Lung (tissue), 12 donors: ENCODE results near the gene PRKG1. TPM values are rescaled to one million over a fixed set of nuclear protein-coding genes. Genes with fewer than 3 reads are reported as not detected.

Experiments used
- ATAC-seq: fragments of 200-7000 bp; cut with Tn5 transposase; one replicate; pipeline ENCODE4 v1.9.1; 2020; ENCODE audit warnings: moderate number of reproducible peaks; ENCODE audit not compliant: insufficient read depth, low FRiP score
- DNase-seq, 3 donors: peaks; one replicate each; pipeline ENCODE4 v3.0.0-alpha.2; 2013 to 2017
- H3K27ac ChIP-seq, 2 donors: one replicate each; pipeline ENCODE4 v1.5.1; 2013; ENCODE audit warnings: mild to moderate bottlenecking in 2 of 2, moderate library complexity in 2 of 2, control low read depth in 1 of 2, inconsistent platforms in 1 of 2, low read depth in 1 of 2, low read length in 1 of 2
- H3K27me3 ChIP-seq, 3 donors: one replicate each; pipeline ENCODE4 v1.5.1; 2013; ENCODE audit warnings: low read length in 2 of 3; ENCODE audit not compliant: control insufficient read depth in 3 of 3, insufficient read depth in 3 of 3
- H3K36me3 ChIP-seq, 4 donors: one replicate each; pipeline ENCODE4 v1.5.1; 2013; ENCODE audit warnings: low read length in 4 of 4, mild to moderate bottlenecking in 1 of 4, moderate library complexity in 1 of 4; ENCODE audit not compliant: control insufficient read depth in 4 of 4, insufficient read depth in 4 of 4
- H3K4me1 ChIP-seq, 5 donors: one replicate each; pipeline ENCODE4 v1.5.1; 2013; ENCODE audit warnings: low read length in 5 of 5, mild to moderate bottlenecking in 2 of 5, moderate library complexity in 1 of 5; ENCODE audit not compliant: control insufficient read depth in 5 of 5, insufficient read depth in 5 of 5
- H3K4me3 ChIP-seq: one replicate; pipeline ENCODE4 v1.5.1; 2013; ENCODE audit warnings: mild to moderate bottlenecking, control low read depth, moderate library complexity
- H3K9ac ChIP-seq, 2 donors: one replicate each; pipeline ENCODE4 v1.5.1; 2013; ENCODE audit warnings: low read length in 2 of 2, control low read depth in 1 of 2; ENCODE audit not compliant: insufficient read depth in 1 of 2
- H3K9me3 ChIP-seq, 4 donors: one replicate each; pipeline ENCODE4 v1.5.1; 2013; ENCODE audit warnings: low read length in 3 of 4, mild to moderate bottlenecking in 1 of 4, moderate library complexity in 1 of 4; ENCODE audit not compliant: control insufficient read depth in 4 of 4, insufficient read depth in 3 of 4
- WGBS, 2 donors: extraction: QIAGEN DNeasy Blood & Tissue Kit; methylation state at CpG; one replicate each; pipeline ENCODE4 v1.1.7; 2013; 5-methylcytosine and 5-hydroxymethylcytosine counted together
- polyA plus RNA-seq, 2 donors: library from polyadenylated mRNA; stranded (reverse); fragments of 200-250 nt; gene quantifications; one replicate each; pipeline ENCODE4 v1.2.1, GENCODE V29; 2013
- total RNA-seq, 2 donors: library from RNA; depleted of rRNA in 1 of 2; stranded (reverse); fragments of >200 nt in 1 of 2; gene quantifications; one replicate each; pipeline ENCODE4 v1.2.1, GENCODE V29; 2014 to 2021
- TF ChIP-seq, protein P1 (sequence below): IDR thresholded peaks from 2 replicates; pipeline ENCODE4 v1.5.1; 2012; ENCODE audit warnings: mild to moderate bottlenecking; ENCODE audit errors: control extremely low read depth, extremely low read depth
- donor health status: control.
- donor health status: control.
- donor health status: Bipolar disorder and iron deficiency.
- donor health status: healthy.
- donor health status: DM: yes; HTN: yes; CAD: no.

Gene PRKG1
- total and polyA plus RNA-seq, 4 donors, result 2.1 to 50.8 (median 15.1) TPM

DNA sequence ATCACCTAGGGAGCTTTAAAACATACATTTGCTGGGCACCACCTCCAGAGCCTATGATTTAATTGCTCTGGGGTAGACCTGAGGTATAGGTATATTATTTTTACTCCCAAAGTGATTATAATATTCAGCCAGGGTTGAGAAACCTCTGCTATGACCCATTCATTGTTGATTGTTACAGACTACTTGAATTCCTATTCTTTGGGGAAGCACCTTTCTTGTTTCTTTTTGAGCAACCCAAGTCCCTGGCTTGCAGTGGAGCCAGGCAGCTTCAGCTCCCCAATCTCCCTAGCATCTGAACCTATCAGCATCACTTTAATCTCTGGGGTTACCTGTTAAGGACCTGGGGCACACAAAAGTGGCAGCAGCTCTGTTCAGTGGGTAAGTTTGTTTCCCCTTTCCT, 8.6 kb downstream of the PRKG1 start:
- H3K27ac ChIP-seq, result no peak overlapping the region
- H3K9me3 ChIP-seq, result no peaks in the 10 kb centered on the region
- no peaks in the 10 kb centered on the region for H3K36me3 ChIP-seq
- ATAC-seq, result no peak
- H3K4me1 ChIP-seq, result peaks cover 0 to 4% (median 0%) of the 10 kb centered on the region in 5 donors
- no peak for DNase-seq
- no peak overlapping the region for H3K4me3 ChIP-seq
- no peak overlapping the region for H3K9ac ChIP-seq
- H3K27me3 ChIP-seq, result no peaks in the 10 kb centered on the region
- TF ChIP-seq, protein P1, sequence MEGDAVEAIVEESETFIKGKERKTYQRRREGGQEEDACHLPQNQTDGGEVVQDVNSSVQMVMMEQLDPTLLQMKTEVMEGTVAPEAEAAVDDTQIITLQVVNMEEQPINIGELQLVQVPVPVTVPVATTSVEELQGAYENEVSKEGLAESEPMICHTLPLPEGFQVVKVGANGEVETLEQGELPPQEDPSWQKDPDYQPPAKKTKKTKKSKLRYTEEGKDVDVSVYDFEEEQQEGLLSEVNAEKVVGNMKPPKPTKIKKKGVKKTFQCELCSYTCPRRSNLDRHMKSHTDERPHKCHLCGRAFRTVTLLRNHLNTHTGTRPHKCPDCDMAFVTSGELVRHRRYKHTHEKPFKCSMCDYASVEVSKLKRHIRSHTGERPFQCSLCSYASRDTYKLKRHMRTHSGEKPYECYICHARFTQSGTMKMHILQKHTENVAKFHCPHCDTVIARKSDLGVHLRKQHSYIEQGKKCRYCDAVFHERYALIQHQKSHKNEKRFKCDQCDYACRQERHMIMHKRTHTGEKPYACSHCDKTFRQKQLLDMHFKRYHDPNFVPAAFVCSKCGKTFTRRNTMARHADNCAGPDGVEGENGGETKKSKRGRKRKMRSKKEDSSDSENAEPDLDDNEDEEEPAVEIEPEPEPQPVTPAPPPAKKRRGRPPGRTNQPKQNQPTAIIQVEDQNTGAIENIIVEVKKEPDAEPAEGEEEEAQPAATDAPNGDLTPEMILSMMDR, result no peak

DNA sequence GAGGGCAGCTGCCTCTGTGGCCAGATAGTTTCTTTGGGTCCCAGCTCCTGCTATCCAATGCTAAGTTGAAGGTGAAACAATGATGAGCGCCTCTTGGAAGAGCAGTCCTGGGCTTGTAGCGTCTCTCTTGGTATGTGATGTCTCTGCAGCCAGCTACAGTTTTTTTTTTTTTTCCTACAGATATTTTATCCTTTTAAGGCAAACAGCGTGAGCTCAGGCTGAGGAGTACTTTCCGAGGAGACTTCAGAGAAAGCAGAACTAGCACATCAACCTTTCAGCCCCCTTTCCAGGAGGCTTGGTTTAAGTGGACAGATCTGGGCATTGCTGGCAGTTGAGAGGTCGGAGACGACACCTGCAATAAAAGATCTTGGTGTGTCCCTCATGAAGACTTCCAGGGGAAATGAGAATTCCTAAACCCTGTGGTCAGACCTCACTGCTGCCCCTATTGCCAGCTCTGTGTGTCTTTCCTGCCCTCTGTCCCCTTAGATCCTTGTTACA, 9.1 kb downstream of the PRKG1 start:
- H3K27me3 ChIP-seq, result no peaks in the 10 kb centered on the region
- H3K27ac ChIP-seq, result no peak overlapping the region
- peak in 2 of 3 donors; percentile 53 for DNase-seq
- no peak for ATAC-seq
- peaks cover 0 to 4% (median 0%) of the 10 kb centered on the region in 5 donors for H3K4me1 ChIP-seq
- 63 to 72% methylated on average over 6 of the region's 6 CpGs for WGBS, 2 donors
- H3K36me3 ChIP-seq, result no peaks in the 10 kb centered on the region
- H3K4me3 ChIP-seq, result no peak overlapping the region
- no peaks in the 10 kb centered on the region for H3K9me3 ChIP-seq
- H3K9ac ChIP-seq, result no peak overlapping the region
- TF ChIP-seq, protein P1, result no peak

GRCh38 chr10:51085204-51085603, 10.9 kb downstream of the PRKG1 start:
- no peak overlapping the region for H3K4me3 ChIP-seq
- no peak for ATAC-seq
- 88 to 93% methylated on average over 5 of the region's 5 CpGs for WGBS, 2 donors
- TF ChIP-seq, protein P1, result no peak
- H3K9ac ChIP-seq, result no peak overlapping the region
- H3K4me1 ChIP-seq, result peaks cover 0 to 1% (median 0%) of the 10 kb centered on the region in 5 donors
- H3K36me3 ChIP-seq, result no peaks in the 10 kb centered on the region
- no peak overlapping the region for H3K27ac ChIP-seq
- H3K9me3 ChIP-seq, result no peaks in the 10 kb centered on the region
- no peaks in the 10 kb centered on the region for H3K27me3 ChIP-seq
- no peak for DNase-seq

GRCh38 chr10:51086710-51087109, 12.4 kb downstream of the PRKG1 start:
- TF ChIP-seq, protein P1, result no peak

More at GRCh38 chr10:51086710-51087109, 12.4 kb downstream of the PRKG1 start:
- Histone ChIP-seq H3K9ac (no peak overlapping the region), H3K4me3 (no peak overlapping the region), H3K27me3 (no peaks in the 10 kb centered on the region), H3K4me1 (no peaks in the 10 kb centered on the region), H3K36me3 (no peaks in the 10 kb centered on the region), H3K27ac (no peak overlapping the region), H3K9me3 (no peaks in the 10 kb centered on the region)
- DNase-seq (no peak), ATAC-seq (no peak)
- 85 to 89% methylated on average over 4 of the region's 4 CpGs for WGBS, 2 donors
